Ectodermal cell (in vitro differentiated cells): ENCODE data around the gene SLC2A14.
"Not testable (repeated sequence)": the region's sequence is repeated elsewhere in the genome, so short reads cannot be mapped to it uniquely, and the experiment has no call there.

Source experiments
- H3K27ac ChIP-seq: 2 replicates; pipeline ENCODE4 v1.7.0; 2013; ENCODE audit warnings: mild to moderate bottlenecking, low read depth, low read length; ENCODE audit not compliant: insufficient read depth, poor library complexity, severe bottlenecking
- H3K27me3 ChIP-seq: 2 replicates; pipeline ENCODE4 v1.7.0; 2013; ENCODE audit warnings: mild to moderate bottlenecking, low read length; ENCODE audit not compliant: insufficient read depth, control insufficient read depth, poor library complexity, severe bottlenecking
- H3K36me3 ChIP-seq: one replicate; pipeline ENCODE4 v1.7.0; 2013; ENCODE audit warnings: low read length; ENCODE audit not compliant: control insufficient read depth, insufficient read depth
- H3K4me1 ChIP-seq: one replicate; pipeline ENCODE4 v1.7.0; 2013; ENCODE audit warnings: low read length; ENCODE audit not compliant: control insufficient read depth, insufficient read depth
- H3K4me3 ChIP-seq: 2 replicates; pipeline ENCODE4 v1.7.0; 2013; ENCODE audit warnings: low read depth, low read length, control low read depth; ENCODE audit not compliant: insufficient read depth
- H3K9me3 ChIP-seq: 2 replicates; pipeline ENCODE4 v1.7.0; 2013; ENCODE audit warnings: mild to moderate bottlenecking, low read length, moderate library complexity; ENCODE audit not compliant: control insufficient read depth
- WGBS, 2 experiments: methylation state at CpG; one replicate each; pipeline ENCODE4 v1.1.7; 2013; ENCODE audit warnings: missing lambda C conversion rate in 2 of 2; 5-methylcytosine and 5-hydroxymethylcytosine counted together

SLC2A14 gene

GRCh38 chr12:7850099-7850498 lies 22.6 kb downstream of the SLC2A14 start:
- not testable (repeated sequence) for H3K36me3 ChIP-seq, H3K4me3 ChIP-seq, H3K27me3 ChIP-seq, H3K9me3 ChIP-seq, H3K27ac ChIP-seq
- 87 to 94% methylated on average over 5 of the region's 5 CpGs for WGBS, 2 experiments
- H3K4me1 ChIP-seq = peaks cover 20% of the 10 kb centered on the region

GRCh38 chr12:7848098-7848422 lies 24.7 kb downstream of the SLC2A14 start:
- not testable (repeated sequence) for H3K27me3 ChIP-seq, H3K9me3 ChIP-seq, H3K4me3 ChIP-seq, H3K27ac ChIP-seq, H3K36me3 ChIP-seq
- WGBS, 2 experiments = 41 to 50% methylated on average over 2 of the region's 2 CpGs
- peaks cover 20% of the 10 kb centered on the region for H3K4me1 ChIP-seq

- not testable (repeated sequence) for H3K36me3 ChIP-seq, H3K4me3 ChIP-seq, H3K9me3 ChIP-seq, H3K27me3 ChIP-seq
- 63 to 86% methylated on average over 1 to 2 of the region's 4 CpGs for WGBS, 2 experiments
- peaks cover 19% of the 10 kb centered on the region for H3K4me1 ChIP-seq
- peak overlapping the region; percentile 80 for H3K27ac ChIP-seq
Observed at GRCh38 chr12:7847226-7848097, 25.3 kb downstream of the SLC2A14 start.

- no peaks in the 10 kb centered on the region for H3K36me3 ChIP-seq
- H3K9me3 ChIP-seq = no peaks in the 10 kb centered on the region
- peaks cover 4% of the 10 kb centered on the region for H3K4me1 ChIP-seq
- no peak overlapping the region for H3K27ac ChIP-seq
- no peak overlapping the region for H3K4me3 ChIP-seq
- H3K27me3 ChIP-seq = no peaks in the 10 kb centered on the region
- 78 to 100% methylated on average over 3 to 5 of the region's 5 CpGs for WGBS, 2 experiments
Observed at GRCh38 chr12:7844116-7844515, 28.6 kb downstream of the SLC2A14 start.

GRCh38 chr12:7843583-7843982 lies 29.1 kb downstream of the SLC2A14 start:
- H3K27me3 ChIP-seq, H3K9me3 ChIP-seq, H3K36me3 ChIP-seq, H3K4me1 ChIP-seq, H3K4me3 ChIP-seq, H3K27ac ChIP-seq: not testable (repeated sequence)
- no CpG with 5 or more reads among the region's 9 CpGs for WGBS, 2 experiments

- 36 to 50% methylated on average over 3 to 4 of the region's 8 CpGs for WGBS, 2 experiments
- H3K36me3 ChIP-seq, H3K4me3 ChIP-seq, H3K27ac ChIP-seq, H3K27me3 ChIP-seq, H3K9me3 ChIP-seq, H3K4me1 ChIP-seq: not testable (repeated sequence)
Observed at GRCh38 chr12:7843149-7843548, 29.6 kb downstream of the SLC2A14 start.

GRCh38 chr12:7842444-7842843 lies 30.3 kb downstream of the SLC2A14 start:
- WGBS, 2 experiments = 91 to 93% methylated on average over 9 of the region's 9 CpGs
- H3K9me3 ChIP-seq, H3K27me3 ChIP-seq, H3K4me3 ChIP-seq, H3K4me1 ChIP-seq, H3K27ac ChIP-seq, H3K36me3 ChIP-seq: not testable (repeated sequence)

GRCh38 chr12:7839848-7840247 lies 32.9 kb downstream of the SLC2A14 start:
- not testable (repeated sequence) for H3K4me1 ChIP-seq, H3K9me3 ChIP-seq, H3K27me3 ChIP-seq, H3K4me3 ChIP-seq, H3K27ac ChIP-seq, H3K36me3 ChIP-seq
- 89 to 91% methylated on average over 5 to 6 of the region's 7 CpGs for WGBS, 2 experiments

- H3K4me3 ChIP-seq, H3K27me3 ChIP-seq, H3K27ac ChIP-seq, H3K4me1 ChIP-seq, H3K36me3 ChIP-seq, H3K9me3 ChIP-seq: not testable (repeated sequence)
- WGBS, 2 experiments = 89 to 90% methylated on average over 6 of the region's 10 CpGs
Observed at GRCh38 chr12:7839226-7839625, 33.5 kb downstream of the SLC2A14 start.

- Histone ChIP-seq H3K27ac (no peak overlapping the region), H3K36me3 (no peaks in the 10 kb centered on the region), H3K4me1 (no peaks in the 10 kb centered on the region), H3K27me3 (no peaks in the 10 kb centered on the region), H3K9me3 (no peaks in the 10 kb centered on the region), H3K4me3 (no peak overlapping the region)
- WGBS, 2 experiments = 80 to 88% methylated on average over 5 to 6 of the region's 6 CpGs
Observed at GRCh38 chr12:7837366-7837765, 35.3 kb downstream of the SLC2A14 start.

GRCh38 chr12:7835766-7836165 lies 36.9 kb downstream of the SLC2A14 start:
- no peaks in the 10 kb centered on the region for H3K27me3 ChIP-seq
- 85 to 86% methylated on average over 5 of the region's 5 CpGs for WGBS, 2 experiments
- H3K27ac ChIP-seq = no peak overlapping the region
- no peaks in the 10 kb centered on the region for H3K36me3 ChIP-seq
- H3K4me1 ChIP-seq = no peaks in the 10 kb centered on the region
- H3K9me3 ChIP-seq = no peaks in the 10 kb centered on the region
- no peak overlapping the region for H3K4me3 ChIP-seq
